HFF-Myc (cell line): ENCODE measurements around the gene PBX3.

ENCODE experiments used
- DNase-seq: peaks from one replicate; pipeline ENCODE4 v3.0.0-alpha.2; 2011; ENCODE audit warnings: low read depth; ENCODE audit errors: extremely low read depth
- H3K4me3 ChIP-seq: replicated peaks from 2 replicates; pipeline ENCODE4 v1.5.1; 2011; ENCODE audit warnings: low read depth, mild to moderate bottlenecking, control low read depth, low read length
- TF ChIP-seq, protein P1 (sequence below): IDR thresholded peaks from 2 replicates; pipeline ENCODE4 v1.5.1; 2012; ENCODE audit warnings: mild to moderate bottlenecking, low read depth, low read length, control low read depth; ENCODE audit errors: missing control alignments

Gene PBX3

GRCh38 chr9:125973547-125973946, 226.4 kb downstream of the PBX3 start:
- DNase-seq: no peak
- no peak overlapping the region for H3K4me3 ChIP-seq
- TF ChIP-seq, protein P1, sequence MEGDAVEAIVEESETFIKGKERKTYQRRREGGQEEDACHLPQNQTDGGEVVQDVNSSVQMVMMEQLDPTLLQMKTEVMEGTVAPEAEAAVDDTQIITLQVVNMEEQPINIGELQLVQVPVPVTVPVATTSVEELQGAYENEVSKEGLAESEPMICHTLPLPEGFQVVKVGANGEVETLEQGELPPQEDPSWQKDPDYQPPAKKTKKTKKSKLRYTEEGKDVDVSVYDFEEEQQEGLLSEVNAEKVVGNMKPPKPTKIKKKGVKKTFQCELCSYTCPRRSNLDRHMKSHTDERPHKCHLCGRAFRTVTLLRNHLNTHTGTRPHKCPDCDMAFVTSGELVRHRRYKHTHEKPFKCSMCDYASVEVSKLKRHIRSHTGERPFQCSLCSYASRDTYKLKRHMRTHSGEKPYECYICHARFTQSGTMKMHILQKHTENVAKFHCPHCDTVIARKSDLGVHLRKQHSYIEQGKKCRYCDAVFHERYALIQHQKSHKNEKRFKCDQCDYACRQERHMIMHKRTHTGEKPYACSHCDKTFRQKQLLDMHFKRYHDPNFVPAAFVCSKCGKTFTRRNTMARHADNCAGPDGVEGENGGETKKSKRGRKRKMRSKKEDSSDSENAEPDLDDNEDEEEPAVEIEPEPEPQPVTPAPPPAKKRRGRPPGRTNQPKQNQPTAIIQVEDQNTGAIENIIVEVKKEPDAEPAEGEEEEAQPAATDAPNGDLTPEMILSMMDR: no peak

- DNase-seq: no peak
- TF ChIP-seq, protein P1: no peak
- no peak overlapping the region for H3K4me3 ChIP-seq
Observed at GRCh38 chr9:125974705-125975104, 227.5 kb downstream of the PBX3 start.

GRCh38 chr9:125977223-125977622, 230.1 kb downstream of the PBX3 start:
- H3K4me3 ChIP-seq: no peak overlapping the region
- TF ChIP-seq, protein P1: no peak
- no peak for DNase-seq

- no peak overlapping the region for H3K4me3 ChIP-seq
- TF ChIP-seq, protein P1: no peak
- DNase-seq: no peak
Observed at GRCh38 chr9:125979383-125979782, 232.2 kb downstream of the PBX3 start.

DNA sequence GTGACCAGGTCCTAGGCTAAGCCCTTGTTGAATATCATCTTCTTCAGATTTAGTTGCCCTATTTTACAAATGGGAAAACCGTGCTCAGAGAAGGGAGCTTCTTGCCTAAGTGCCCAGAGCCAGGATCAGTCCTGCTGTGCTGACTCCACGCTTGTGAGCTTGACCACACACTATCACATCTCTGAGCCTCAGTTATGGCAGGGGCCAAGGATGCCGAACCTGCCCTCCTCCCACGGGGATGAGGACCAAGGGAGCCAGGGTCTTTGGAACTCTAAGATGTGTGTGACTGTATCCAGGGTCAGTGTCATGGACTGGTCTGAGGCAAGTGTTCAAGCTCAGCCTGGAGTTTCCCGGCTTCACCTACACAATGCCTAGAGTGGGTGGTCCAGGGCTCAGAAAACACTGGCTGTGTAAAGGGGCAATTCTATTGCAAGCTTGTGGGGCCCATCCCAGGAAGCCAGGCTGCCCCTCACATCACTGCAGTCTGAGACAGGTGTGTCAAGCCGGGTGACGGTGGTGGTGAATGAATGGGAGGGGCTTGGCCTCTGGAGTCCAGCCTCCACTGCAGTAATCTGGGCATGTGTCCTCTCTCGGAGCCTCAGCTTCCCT, 235.7 kb downstream of the PBX3 start:
- no peak for DNase-seq
- no peak overlapping the region for H3K4me3 ChIP-seq
- TF ChIP-seq, protein P1: no peak

GRCh38 chr9:125983681-125984080, 236.5 kb downstream of the PBX3 start:
- no peak for DNase-seq
- H3K4me3 ChIP-seq: no peak overlapping the region
- TF ChIP-seq, protein P1: no peak

- TF ChIP-seq, protein P1: no peak
- no peak for DNase-seq
- no peak overlapping the region for H3K4me3 ChIP-seq
Observed at GRCh38 chr9:125984461-125984860, 237.3 kb downstream of the PBX3 start.
